Trophoblast cell (in vitro differentiated cells and primary cell): ENCODE measurements around the gene MROH9. TPM values are rescaled to one million over a fixed set of nuclear protein-coding genes. Genes with fewer than 3 reads are reported as not detected.

Source experiments
- DNase-seq, 2 donors: peaks; one replicate each; pipeline ENCODE4 v3.0.0-alpha.2; 2016
- H2AFZ ChIP-seq: 2 replicates; pipeline ENCODE4 v1.6.1; 2013; ENCODE audit warnings: low read length, moderate library complexity, mild to moderate bottlenecking; ENCODE audit not compliant: insufficient read depth, poor library complexity
- H2AK5ac ChIP-seq: 2 replicates; pipeline ENCODE4 v1.6.1; 2013; ENCODE audit warnings: mild to moderate bottlenecking, low read length
- H2BK120ac ChIP-seq: 2 replicates; pipeline ENCODE4 v1.6.1; 2013; ENCODE audit warnings: low read length, mild to moderate bottlenecking, moderate library complexity; ENCODE audit not compliant: insufficient read depth, poor library complexity
- H2BK12ac ChIP-seq: 2 replicates; pipeline ENCODE4 v1.6.1; 2013; ENCODE audit warnings: mild to moderate bottlenecking, low read length, moderate library complexity
- H2BK5ac ChIP-seq: 2 replicates; pipeline ENCODE4 v1.6.1; 2013; ENCODE audit warnings: low read length, low read depth, moderate library complexity, mild to moderate bottlenecking; ENCODE audit not compliant: poor library complexity
- H3K14ac ChIP-seq: 2 replicates; pipeline ENCODE4 v1.6.1; 2013; ENCODE audit warnings: mild to moderate bottlenecking, low read length
- H3K18ac ChIP-seq: 2 replicates; pipeline ENCODE4 v1.6.1; 2013; ENCODE audit warnings: mild to moderate bottlenecking, low read length
- H3K23ac ChIP-seq: 2 replicates; pipeline ENCODE4 v1.6.1; 2013; ENCODE audit warnings: low read length
- H3K27ac ChIP-seq: 2 replicates; pipeline ENCODE4 v1.5.1; 2013; ENCODE audit warnings: low read depth, mild to moderate bottlenecking, inconsistent platforms, low read length, moderate library complexity
- H3K27me3 ChIP-seq: 2 replicates; pipeline ENCODE4 v1.6.1; 2013; ENCODE audit warnings: inconsistent platforms, mild to moderate bottlenecking, low read length, moderate library complexity; ENCODE audit not compliant: insufficient read depth
- H3K36me3 ChIP-seq, 2 experiments: 1 replicate in 1 of 2; 2 replicates in 1 of 2; pipeline ENCODE4 v1.6.1; 2013; ENCODE audit warnings: low read length in 2 of 2, mild to moderate bottlenecking in 2 of 2, moderate library complexity in 1 of 2; ENCODE audit not compliant: insufficient read depth in 2 of 2, control insufficient read depth in 1 of 2
- H3K4ac ChIP-seq: 2 replicates; pipeline ENCODE4 v1.6.1; 2013; ENCODE audit warnings: low read depth, mild to moderate bottlenecking, low read length, moderate library complexity
- H3K4me1 ChIP-seq, 2 experiments: 1 replicate in 1 of 2; 2 replicates in 1 of 2; pipeline ENCODE4 v1.6.1; 2013; ENCODE audit warnings: low read length in 2 of 2, mild to moderate bottlenecking in 2 of 2, moderate library complexity in 1 of 2; ENCODE audit not compliant: insufficient read depth in 2 of 2, control insufficient read depth in 1 of 2
- H3K4me2 ChIP-seq: 2 replicates; pipeline ENCODE4 v1.6.1; 2013; ENCODE audit warnings: inconsistent platforms, mild to moderate bottlenecking, low read length, moderate library complexity
- H3K4me3 ChIP-seq: 2 replicates; pipeline ENCODE4 v1.5.1; 2013; ENCODE audit warnings: mild to moderate bottlenecking, low read depth, low read length, inconsistent platforms
- H3K79me1 ChIP-seq: one replicate; pipeline ENCODE4 v1.6.1; 2013; ENCODE audit warnings: low read length
- H3K79me2 ChIP-seq: 2 replicates; pipeline ENCODE4 v1.6.1; 2013; ENCODE audit warnings: low read length, mild to moderate bottlenecking; ENCODE audit not compliant: control insufficient read depth, insufficient read depth, poor library complexity
- H3K9ac ChIP-seq: 2 replicates; pipeline ENCODE4 v1.6.1; 2013; ENCODE audit warnings: mild to moderate bottlenecking, low read length
- H3K9me3 ChIP-seq: 2 replicates; pipeline ENCODE4 v1.6.1; 2013; ENCODE audit warnings: low read depth, mild to moderate bottlenecking, control low read depth, inconsistent platforms, low read length; ENCODE audit not compliant: insufficient read depth
- H4K12ac ChIP-seq: 2 replicates; pipeline ENCODE4 v1.6.1; 2013; ENCODE audit warnings: low read depth, mild to moderate bottlenecking, low read length, moderate library complexity
- H4K8ac ChIP-seq: 2 replicates; pipeline ENCODE4 v1.6.1; 2013; ENCODE audit warnings: low read depth, mild to moderate bottlenecking, low read length, moderate library complexity
- H4K91ac ChIP-seq: one replicate; pipeline ENCODE4 v1.6.1; 2013; ENCODE audit warnings: low read depth, mild to moderate bottlenecking, low read length, moderate library complexity
- WGBS: extraction: QIAGEN DNeasy Blood & Tissue Kit; methylation state at CpG from one replicate; pipeline ENCODE4 v1.1.7; 2013; ENCODE audit warnings: missing lambda C conversion rate; ENCODE audit not compliant: insufficient read length, insufficient coverage; ENCODE audit errors: extremely low coverage; 5-methylcytosine and 5-hydroxymethylcytosine counted together
- polyA plus RNA-seq: library from polyadenylated mRNA; stranded (reverse); fragments of 200-250 nt; gene quantifications from 2 replicates; pipeline ENCODE4 v1.2.3, GENCODE V29; 2013

Gene MROH9
- not detected in 2 replicates for polyA plus RNA-seq

- H4K8ac ChIP-seq: no peak within 1 kb of the TSS
- H2AFZ ChIP-seq: no peak within 1 kb of the TSS
- H2BK5ac ChIP-seq: no peak within 1 kb of the TSS
- H3K27ac ChIP-seq: no peak within 1 kb of the TSS
- no peak within 1 kb of the TSS for H3K4ac ChIP-seq
- H3K79me1 ChIP-seq: no peaks in the 10 kb centered on the region
- DNase-seq: peak; percentile 26 to 82
- no peak within 1 kb of the TSS for H3K14ac ChIP-seq
- H3K18ac ChIP-seq: no peak within 1 kb of the TSS
- H3K9me3 ChIP-seq: no peaks in the 10 kb centered on the region
- no peaks in the 10 kb centered on the region for H3K79me2 ChIP-seq
- no peaks in the 10 kb centered on the region for H3K4me1 ChIP-seq
- no peak within 1 kb of the TSS for H3K4me2 ChIP-seq
- no peak within 1 kb of the TSS for H2BK12ac ChIP-seq
- no peak within 1 kb of the TSS for H4K12ac ChIP-seq
- no peak within 1 kb of the TSS for H3K4me3 ChIP-seq
- no peaks in the 10 kb centered on the region for H3K36me3 ChIP-seq
- WGBS: no CpG with 5 or more reads among the region's 2 CpGs
- H3K27me3 ChIP-seq: no peaks in the 10 kb centered on the region
- H2AK5ac ChIP-seq: no peak within 1 kb of the TSS
- H3K9ac ChIP-seq: no peak within 1 kb of the TSS
- no peak within 1 kb of the TSS for H2BK120ac ChIP-seq
- H3K23ac ChIP-seq: no peak within 1 kb of the TSS
- no peak within 1 kb of the TSS for H4K91ac ChIP-seq
Measured at GRCh38 chr1:170935231-170935630, at the start of gene MROH9. TSS of gene MROH9 (plus strand) at chr1:170935534. CDS start at chr1:170945557, 10,023 bp downstream.

- H3K9me3 ChIP-seq: no peaks in the 10 kb centered on the region
- no peak overlapping the region for H4K12ac ChIP-seq
- H2AK5ac ChIP-seq: no peak overlapping the region
- H3K79me1 ChIP-seq: no peaks in the 10 kb centered on the region
- no peak overlapping the region for H4K91ac ChIP-seq
- no peak overlapping the region for H2BK5ac ChIP-seq
- no peak overlapping the region for H3K4me3 ChIP-seq
- H3K18ac ChIP-seq: no peak overlapping the region
- no peak overlapping the region for H3K14ac ChIP-seq
- no peak overlapping the region for H2BK12ac ChIP-seq
- no peak overlapping the region for H3K9ac ChIP-seq
- no peaks in the 10 kb centered on the region for H3K36me3 ChIP-seq
- DNase-seq: peak in 1 of 2 donors; percentile 46
- H4K8ac ChIP-seq: no peak overlapping the region
- H2BK120ac ChIP-seq: no peak overlapping the region
- no peaks in the 10 kb centered on the region for H3K79me2 ChIP-seq
- no peaks in the 10 kb centered on the region for H3K4me1 ChIP-seq
- H3K4ac ChIP-seq: no peak overlapping the region
- no CpG with 5 or more reads among the region's 3 CpGs for WGBS
- H3K27me3 ChIP-seq: no peaks in the 10 kb centered on the region
- H3K4me2 ChIP-seq: no peak overlapping the region
- no peak overlapping the region for H3K27ac ChIP-seq
- no peak overlapping the region for H3K23ac ChIP-seq
- no peak overlapping the region for H2AFZ ChIP-seq
Measured at GRCh38 chr1:170885551-170885950, 49.8 kb upstream of the MROH9 start.

GRCh38 chr1:170886460-170886859, 48.9 kb upstream of the MROH9 start:
- Histone ChIP-seq H3K18ac (no peak overlapping the region), H3K4me1 (no peaks in the 10 kb centered on the region), H3K36me3 (no peaks in the 10 kb centered on the region), H3K4me2 (no peak overlapping the region), H2BK12ac (no peak overlapping the region), H3K4ac (no peak overlapping the region), H2AK5ac (no peak overlapping the region), H3K27me3 (no peaks in the 10 kb centered on the region), H4K8ac (no peak overlapping the region), H3K27ac (no peak overlapping the region), H2BK120ac (no peak overlapping the region), H3K9ac (no peak overlapping the region), H3K79me2 (no peaks in the 10 kb centered on the region), H2BK5ac (no peak overlapping the region), H3K79me1 (no peaks in the 10 kb centered on the region), H4K12ac (no peak overlapping the region), H3K23ac (no peak overlapping the region), H3K14ac (no peak overlapping the region), H3K9me3 (no peaks in the 10 kb centered on the region), H4K91ac (no peak overlapping the region), H3K4me3 (no peak overlapping the region), H2AFZ (no peak overlapping the region)
- DNase-seq: no peak
- no CpG with 5 or more reads among the region's 3 CpGs for WGBS

- Histone ChIP-seq H2AFZ (no peak overlapping the region), H3K79me2 (no peaks in the 10 kb centered on the region), H3K27ac (no peak overlapping the region), H3K23ac (no peak overlapping the region), H4K8ac (no peak overlapping the region), H4K12ac (no peak overlapping the region), H3K4me3 (no peak overlapping the region), H3K4ac (no peak overlapping the region), H3K9me3 (no peaks in the 10 kb centered on the region), H2BK120ac (no peak overlapping the region), H3K4me2 (no peak overlapping the region), H3K79me1 (no peaks in the 10 kb centered on the region), H3K14ac (no peak overlapping the region), H2AK5ac (no peak overlapping the region), H2BK5ac (no peak overlapping the region), H4K91ac (no peak overlapping the region), H3K4me1 (no peaks in the 10 kb centered on the region), H2BK12ac (no peak overlapping the region), H3K18ac (no peak overlapping the region), H3K36me3 (no peaks in the 10 kb centered on the region), H3K9ac (no peak overlapping the region), H3K27me3 (no peaks in the 10 kb centered on the region)
- no peak for DNase-seq
- no CpG with 5 or more reads among the region's 2 CpGs for WGBS
Measured at GRCh38 chr1:170887726-170888125, 47.6 kb upstream of the MROH9 start.
